HG03025 (cell line): ENCODE measurements around the gene UGGT2.
"Not testable (repeated sequence)": the region's sequence is repeated elsewhere in the genome, so short reads cannot be mapped to it uniquely, and the experiment has no call there.

ENCODE experiments used
- ATAC-seq: cut with Tn5 transposase; IDR thresholded peaks from one replicate; pipeline ENCODE4 v1.9.1; 2021; ENCODE audit warnings: mild to moderate bottlenecking, moderate library complexity; ENCODE audit not compliant: unreplicated experiment, low FRiP score

Gene UGGT2

GRCh38 chr13:95903569-95903968 is 149.6 kb downstream of the UGGT2 start:
- ATAC-seq = no peak

- no peak for ATAC-seq
Observed at GRCh38 chr13:95902741-95903140, 150.5 kb downstream of the UGGT2 start.

- ATAC-seq = no peak
Observed at GRCh38 chr13:95898256-95898655, 154.9 kb downstream of the UGGT2 start.

- no peak for ATAC-seq
Observed at GRCh38 chr13:95896301-95896700, 156.9 kb downstream of the UGGT2 start.

GRCh38 chr13:95893861-95894260 is 159.3 kb downstream of the UGGT2 start:
- no peak for ATAC-seq

GRCh38 chr13:95882121-95882520 is 171.1 kb downstream of the UGGT2 start:
- no peak for ATAC-seq

GRCh38 chr13:95880331-95880730 is 172.9 kb downstream of the UGGT2 start:
- ATAC-seq = no peak

GRCh38 chr13:95874286-95874685 is 178.9 kb downstream of the UGGT2 start:
- ATAC-seq = no peak

- no peak for ATAC-seq
Observed at GRCh38 chr13:95870421-95870820, 182.8 kb downstream of the UGGT2 start.

- no peak for ATAC-seq
Observed at GRCh38 chr13:95865080-95865615, 188.1 kb downstream of the UGGT2 start.

- ATAC-seq = no peak
Observed at GRCh38 chr13:95862408-95862807, 190.8 kb downstream of the UGGT2 start.

GRCh38 chr13:95861296-95861695 is 191.9 kb downstream of the UGGT2 start:
- no peak for ATAC-seq

- ATAC-seq = no peak
Observed at GRCh38 chr13:95858286-95859075, 194.7 kb downstream of the UGGT2 start.

GRCh38 chr13:95845656-95846055 is 207.5 kb downstream of the UGGT2 start:
- not testable (repeated sequence) for ATAC-seq

GRCh38 chr13:95842898-95843297 is 210.3 kb downstream of the UGGT2 start:
- no peak for ATAC-seq

- no peak for ATAC-seq
Observed at GRCh38 chr13:95841894-95842293, 211.3 kb downstream of the UGGT2 start.

- no peak for ATAC-seq
Observed at GRCh38 chr13:95834134-95834765, 219.0 kb downstream of the UGGT2 start.

- no peak for ATAC-seq
Observed at GRCh38 chr13:95833719-95834118, 219.5 kb downstream of the UGGT2 start.

- no peak for ATAC-seq
Observed at GRCh38 chr13:95833126-95833525, 220.1 kb downstream of the UGGT2 start.

- ATAC-seq = no peak
Observed at GRCh38 chr13:95822303-95822702, 230.9 kb downstream of the UGGT2 start.

GRCh38 chr13:95814495-95814894 is 238.7 kb downstream of the UGGT2 start:
- no peak for ATAC-seq

GRCh38 chr13:95813139-95813538 is 240.1 kb downstream of the UGGT2 start:
- ATAC-seq = no peak
